NAMALWA (cell line): ENCODE results near the gene STING1.
"Not testable (repeated sequence)": the region's sequence is repeated elsewhere in the genome, so short reads cannot be mapped to it uniquely, and the experiment has no call there.

Source experiments
- DNase-seq: peaks from one replicate; pipeline ENCODE4 v3.0.0-alpha.2; 2015; ENCODE audit warnings: low spot score

Gene STING1

GRCh38 chr5:139462586-139463276 lies 19.8 kb downstream of the STING1 start, which contains the start of gene ECSCR:
Gene ECSCR, minus strand, starts transcription at chr5:139462743. Its CDS starts 73 bp downstream, at chr5:139462670.
- no peak for DNase-seq

GRCh38 chr5:139461698-139462097 lies 20.9 kb downstream of the STING1 start:
- no peak for DNase-seq

DNA sequence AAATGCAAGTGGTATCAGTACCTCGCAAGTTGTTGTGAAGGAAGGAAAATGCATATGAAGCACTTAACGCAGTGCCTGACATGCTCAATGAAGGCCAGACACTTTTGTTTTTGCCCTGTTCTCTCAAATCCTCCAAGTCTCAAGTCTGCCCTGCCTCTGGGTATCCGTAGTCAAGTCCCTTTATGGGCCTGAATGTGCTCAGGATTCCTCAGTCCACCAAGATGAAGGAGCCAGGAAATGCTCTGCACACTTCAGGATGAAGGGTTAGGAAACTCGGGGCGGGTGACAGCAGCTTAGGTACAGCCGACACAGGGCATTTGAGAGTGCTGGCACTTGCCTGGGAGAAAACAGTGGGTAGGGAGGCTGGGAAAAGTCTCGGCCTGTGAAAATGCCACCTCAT lies 21.4 kb downstream of the STING1 start:
- no peak for DNase-seq

- no peak for DNase-seq
These were observed 22.1 kb downstream of the STING1 start for GRCh38 chr5:139460455-139460854.

DNA sequence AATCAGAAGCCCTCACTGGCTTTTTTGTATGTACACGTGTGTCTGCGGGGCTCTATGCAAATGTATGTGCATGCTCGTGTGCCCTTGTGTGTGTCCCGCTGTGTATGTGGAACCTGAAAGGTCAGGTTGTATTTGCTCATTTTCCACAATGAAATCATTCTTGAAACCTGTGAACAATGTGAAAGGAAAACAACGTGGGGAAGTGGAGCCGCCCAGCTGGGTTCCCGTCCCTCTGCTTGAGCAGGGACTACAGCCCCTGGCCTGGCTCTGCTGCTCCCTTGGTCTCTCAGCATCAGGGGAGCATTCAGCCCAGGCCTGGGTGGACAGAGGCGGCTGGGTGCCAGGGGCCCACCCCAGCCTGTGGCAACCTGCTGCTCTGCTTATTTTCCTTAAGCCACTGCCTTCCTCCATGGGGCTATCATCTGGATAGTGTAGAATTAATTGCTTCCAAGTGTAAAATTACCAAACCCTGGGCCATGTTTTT lies 23.1 kb downstream of the STING1 start:
- no peak for DNase-seq

- DNase-seq: no peak
These were observed 23.8 kb downstream of the STING1 start for GRCh38 chr5:139458580-139459407.

- DNase-seq: no peak
These were observed 24.8 kb downstream of the STING1 start for GRCh38 chr5:139457653-139458306.

DNA sequence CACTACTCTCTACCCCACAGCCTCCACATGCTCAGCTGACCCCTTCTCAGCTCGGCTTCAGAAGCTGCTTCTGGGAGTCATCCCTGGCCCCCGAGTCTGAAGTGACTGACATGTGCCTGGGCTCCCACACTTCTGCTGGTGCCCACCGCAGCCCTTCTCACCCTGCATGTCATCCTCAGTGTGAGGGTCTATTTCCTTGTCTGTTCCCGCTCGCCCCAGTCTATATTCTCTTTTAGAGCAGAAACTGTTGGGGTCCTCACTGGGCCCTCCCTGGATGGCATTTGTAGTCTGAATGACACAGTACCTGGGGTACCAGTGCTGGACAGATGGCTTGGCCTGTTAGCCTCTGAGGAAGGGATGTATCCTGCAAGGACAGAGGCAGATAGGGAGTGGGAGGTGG lies 25.3 kb downstream of the STING1 start:
- DNase-seq: no peak

DNA sequence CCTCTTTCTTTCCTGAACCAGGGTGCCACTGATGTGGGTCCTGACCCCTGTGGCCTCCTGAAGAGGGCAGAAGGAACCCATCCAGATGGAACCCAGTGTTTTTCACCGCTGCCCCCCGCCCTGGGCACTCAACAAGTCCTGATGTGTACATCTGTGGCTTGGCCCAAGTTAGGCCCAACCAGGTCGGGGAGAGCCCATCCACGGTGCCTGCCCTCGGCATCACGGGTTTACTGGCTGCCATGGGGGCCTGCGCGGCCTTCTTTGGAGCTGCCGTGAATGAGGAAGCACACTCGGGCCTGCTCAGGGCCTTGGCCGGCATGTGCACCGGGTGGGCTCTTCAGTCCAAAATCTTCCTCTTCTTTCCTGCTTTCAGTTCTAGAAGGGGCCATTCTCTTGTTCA lies 25.8 kb downstream of the STING1 start:
- DNase-seq: no peak

GRCh38 chr5:139454568-139455290 lies 27.8 kb downstream of the STING1 start:
- peak; percentile 16 for DNase-seq

DNA sequence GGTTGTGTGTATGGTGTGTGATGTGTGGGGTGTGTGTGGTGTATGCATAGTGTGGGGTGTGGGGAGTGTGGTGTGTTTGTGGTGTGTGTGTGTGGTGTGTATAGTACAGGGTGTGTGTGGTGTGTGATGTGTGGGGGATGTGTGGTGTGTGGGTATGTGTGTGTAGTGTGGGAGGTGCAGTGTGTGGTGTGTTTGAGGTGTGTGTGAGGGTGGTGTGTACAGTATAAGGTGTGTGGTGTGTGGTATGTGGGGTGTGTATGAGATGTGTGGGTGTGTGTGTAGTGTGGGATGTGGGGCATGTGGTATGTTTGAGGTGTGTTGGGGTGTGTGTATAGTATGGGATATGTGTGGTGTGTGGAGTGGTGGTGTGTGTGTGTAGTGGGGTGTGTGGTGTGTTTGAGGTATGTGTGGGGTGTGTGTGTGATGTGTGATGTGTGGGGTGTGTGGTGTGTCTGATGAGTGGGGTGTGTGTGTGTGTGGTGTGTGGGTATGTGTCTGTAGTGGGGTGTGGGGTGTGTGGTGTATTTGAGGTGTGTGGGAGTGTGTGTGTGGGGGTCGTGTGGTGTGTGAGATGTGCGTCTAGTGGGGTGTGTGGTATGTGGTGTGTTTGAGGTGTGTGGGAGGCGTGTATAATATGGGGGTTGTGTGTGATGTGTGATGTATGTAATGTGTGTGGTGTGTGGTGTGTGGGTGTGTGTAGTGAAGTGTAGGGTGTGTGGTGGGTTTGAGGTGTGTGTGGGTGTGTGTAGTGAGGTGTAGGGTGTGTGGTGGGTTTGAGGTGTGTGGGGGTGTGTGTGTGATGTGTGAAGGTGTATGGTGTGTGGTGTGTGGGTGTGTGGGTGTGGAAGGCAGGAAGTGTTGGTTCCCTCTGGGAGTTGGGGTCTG lies 28.6 kb downstream of the STING1 start:
- DNase-seq: no peak

DNA sequence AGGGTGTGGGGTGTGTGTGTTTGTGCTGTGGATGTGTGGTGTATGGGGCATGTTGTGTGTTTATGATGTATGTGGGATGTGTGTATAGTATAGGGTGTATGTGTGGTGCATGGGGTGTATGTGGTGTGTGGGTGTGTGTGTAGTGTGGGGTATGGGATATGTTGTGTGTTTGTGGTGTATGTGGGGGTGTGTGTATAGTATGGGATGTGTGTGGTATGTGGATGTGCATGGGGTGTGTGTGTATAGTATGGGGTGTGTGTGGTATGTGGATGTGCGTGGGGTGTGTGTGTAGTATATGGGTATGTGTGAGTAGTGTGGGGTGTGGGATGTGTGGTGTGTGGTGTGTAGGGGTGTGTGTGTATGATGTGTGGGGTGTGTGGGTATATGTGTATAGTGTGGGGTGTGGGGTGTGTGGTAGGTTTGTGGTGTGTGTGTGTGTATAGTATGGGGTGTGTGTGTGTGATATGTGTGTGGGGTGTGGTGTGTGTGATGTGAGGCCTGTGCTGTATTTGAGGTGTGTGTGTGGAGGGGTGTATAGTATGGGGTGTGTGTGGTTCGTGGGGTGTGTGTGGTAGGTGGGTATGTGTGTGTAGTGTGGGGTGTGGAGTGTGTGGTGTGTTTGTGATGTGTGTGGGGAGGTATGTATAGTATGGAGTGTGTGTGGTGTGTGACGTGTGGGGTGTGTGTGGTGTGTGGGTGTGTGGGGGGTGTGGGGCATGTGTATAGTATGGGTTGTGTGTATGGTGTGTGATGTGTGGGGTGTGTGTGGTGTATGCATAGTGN lies 30.5 kb downstream of the STING1 start:
- no peak for DNase-seq

DNA sequence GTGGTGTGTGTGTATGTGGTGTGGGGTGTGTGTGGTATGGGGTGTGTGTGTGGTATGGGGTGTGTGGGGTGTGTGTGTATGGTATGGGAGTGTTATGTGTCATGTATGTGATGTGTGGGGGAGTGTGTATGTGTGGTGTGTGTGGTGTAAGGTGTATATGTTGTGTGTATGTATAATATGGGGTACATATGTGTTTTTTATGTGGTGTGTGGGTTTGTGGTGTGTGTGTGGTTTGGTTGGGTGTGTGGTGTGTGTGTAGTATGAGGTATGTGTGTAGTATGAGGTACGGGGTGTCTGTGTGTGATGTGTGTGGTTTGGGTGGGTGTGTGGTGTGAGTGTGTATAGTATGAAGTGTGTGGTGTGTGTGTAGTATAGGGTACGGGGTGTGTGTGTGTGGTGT lies 31.4 kb downstream of the STING1 start:
- no peak for DNase-seq

DNA sequence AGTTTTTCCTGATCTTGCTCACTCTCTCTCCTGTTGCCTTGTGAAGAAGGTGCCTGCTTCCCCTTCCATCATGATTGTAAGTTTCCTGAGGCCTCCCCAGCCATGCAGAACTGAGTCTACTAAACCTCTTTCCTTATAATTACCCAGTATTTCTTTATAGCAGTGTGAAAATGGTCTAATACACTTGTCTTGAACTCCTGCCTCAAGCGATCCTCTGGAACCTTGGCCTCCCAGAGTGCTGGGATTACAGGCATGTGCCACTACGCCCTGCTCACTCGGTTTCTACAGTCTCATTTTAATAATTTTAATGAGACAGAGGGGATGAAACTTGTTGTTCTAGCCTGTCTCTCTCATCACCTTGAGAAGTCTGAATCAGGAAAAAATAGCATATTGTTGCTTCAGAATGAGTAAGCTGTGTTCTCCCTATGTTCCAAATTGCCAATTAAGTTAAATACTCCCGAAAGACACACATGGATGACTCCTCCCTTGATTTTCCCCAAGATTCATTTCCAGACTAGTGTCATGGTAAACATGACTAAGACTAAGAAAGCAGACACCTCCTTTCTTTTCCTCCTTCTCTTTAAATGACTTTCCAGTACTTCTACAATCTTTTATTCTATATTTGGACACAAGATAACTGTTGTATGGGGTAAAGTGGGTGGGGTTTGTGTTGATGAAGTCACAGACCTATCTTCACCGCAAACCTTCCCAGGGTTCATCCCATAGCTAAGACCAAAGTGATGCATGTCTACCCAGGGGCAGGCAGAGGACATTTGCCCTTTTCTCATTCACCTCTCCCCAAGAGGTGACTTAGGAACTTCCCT lies 35.4 kb downstream of the STING1 start:
- DNase-seq: no peak

GRCh38 chr5:139445325-139446170 lies 37.0 kb downstream of the STING1 start:
- DNase-seq: no peak

- no peak for DNase-seq
These were observed 38.6 kb downstream of the STING1 start for GRCh38 chr5:139443831-139444453.

- not testable (repeated sequence) for DNase-seq
These were observed 42.1 kb downstream of the STING1 start for GRCh38 chr5:139440416-139440815.
